ENCODE data around the gene TNFRSF6B. TPM values are rescaled to one million over a fixed set of nuclear protein-coding genes. Genes with fewer than 3 reads are reported as not detected.

TNFRSF6B gene
- total RNA-seq, 1 donor from 2014 or later, result 119 TPM

GRCh38 chr20:63747622-63748069 lies 51.2 kb downstream of the TNFRSF6B start:
- intact Hi-C loops (cut with DNase I), result no loop called here

More at GRCh38 chr20:63747622-63748069, 51.2 kb downstream of the TNFRSF6B start:
- peaks cover 10 to 17% of the 10 kb centered on the region in 2 donors for H3K36me3 ChIP-seq
- no peaks in the 10 kb centered on the region for H3K27me3 ChIP-seq
- no peak for TF ChIP-seq CTCF (IDR thresholded peaks at IDR 0.05)
- H3K27ac ChIP-seq, result no peak overlapping the region
- H3K4me3 ChIP-seq, result no peak overlapping the region
- peaks cover 0 to 2% of the 10 kb centered on the region in 2 donors for H3K4me1 ChIP-seq
- no peak for DNase-seq (ENCODE audit: low spot score in 2 of 2)
- no peaks in the 10 kb centered on the region for H3K9me3 ChIP-seq

Other genes starting within 250 kb of the TNFRSF6B start
- gene KCNQ2, start 224.0 kb upstream of the TNFRSF6B start, total RNA-seq, result not detected
- 1.1 TPM for gene EEF1A2, start 197.6 kb upstream of the TNFRSF6B start, total RNA-seq
- 242 TPM for gene PPDPF, start 175.9 kb upstream of the TNFRSF6B start, total RNA-seq
- not detected for gene PTK6, start 159.3 kb upstream of the TNFRSF6B start, total RNA-seq
- not detected for gene SRMS, start 148.9 kb upstream of the TNFRSF6B start, total RNA-seq
- not detected for gene FNDC11, start 142.5 kb upstream of the TNFRSF6B start, total RNA-seq
- gene HELZ2, start 122.4 kb upstream of the TNFRSF6B start, total RNA-seq, result 58.1 TPM
- 14.0 TPM for gene GMEB2, start 69.6 kb upstream of the TNFRSF6B start, total RNA-seq
- 37.0 TPM for gene STMN3, start 43.2 kb upstream of the TNFRSF6B start, total RNA-seq
- 80.6 TPM for gene RTEL1, start 38.3 kb upstream of the TNFRSF6B start, total RNA-seq
- 50.8 TPM for gene ARFRP1, start 11.3 kb downstream of the TNFRSF6B start, total RNA-seq
- gene ZGPAT, start 11.4 kb downstream of the TNFRSF6B start, total RNA-seq, result 42.4 TPM
- 7.3 TPM for gene LIME1, start 40.0 kb downstream of the TNFRSF6B start, total RNA-seq
- 114 TPM for gene SLC2A4RG, start 43.1 kb downstream of the TNFRSF6B start, total RNA-seq
- gene ZBTB46, start 134.6 kb downstream of the TNFRSF6B start, total RNA-seq, result 39.5 TPM
- not detected for gene ABHD16B, start 164.8 kb downstream of the TNFRSF6B start, total RNA-seq
- 161 TPM for gene TPD52L2, start 168.6 kb downstream of the TNFRSF6B start, total RNA-seq
- 42.9 TPM for gene DNAJC5, start 198.5 kb downstream of the TNFRSF6B start, total RNA-seq